HG03460 (cell line): ENCODE results near the gene UBE2H.
A peak's percentile ranks its signal among the peaks of the same experiment; 100 is the strongest.

ENCODE experiments used
- ATAC-seq: cut with Tn5 transposase; IDR thresholded peaks from one replicate; pipeline ENCODE4 v1.9.1; 2021; ENCODE audit not compliant: unreplicated experiment

Gene UBE2H

GRCh38 chr7:129950933-129951225 lies 1.9 kb downstream of the UBE2H start:
- ATAC-seq, result no peak

DNA sequence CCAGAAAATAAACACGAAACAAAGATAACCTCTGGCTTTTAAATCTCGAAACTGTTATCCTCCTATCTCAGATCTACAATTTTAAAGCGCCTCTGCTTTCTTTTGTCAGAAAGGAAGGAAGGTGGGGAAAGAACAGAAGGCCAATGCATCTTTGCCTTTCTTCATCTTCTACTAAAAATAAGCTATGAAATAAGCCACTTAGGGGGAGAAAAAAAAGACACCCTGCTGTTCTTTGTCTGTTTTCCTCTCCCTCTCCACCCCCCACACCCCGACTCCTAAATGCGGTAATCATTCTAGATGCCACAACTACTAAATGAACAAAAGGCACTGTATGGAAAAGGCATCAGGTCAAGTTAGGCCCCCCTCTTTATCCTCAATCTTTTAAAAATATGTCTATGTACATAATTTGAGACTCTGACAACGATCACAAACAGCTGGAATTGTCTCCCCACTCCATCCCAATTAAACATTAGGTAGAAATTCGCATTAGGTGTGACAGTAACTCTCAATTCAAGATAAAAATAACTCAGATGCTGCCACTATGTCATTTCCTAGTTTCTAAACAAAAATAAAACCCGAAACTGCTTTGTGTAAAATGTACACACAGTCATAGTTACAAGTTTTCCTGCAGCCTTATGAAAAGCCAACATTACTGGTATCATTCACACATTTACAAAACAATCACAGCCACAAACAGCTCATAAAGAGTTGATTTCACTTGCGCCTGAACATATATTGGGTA lies 2.4 kb downstream of the UBE2H start:
- ATAC-seq, result no peak

GRCh38 chr7:129949292-129950133 lies 3.2 kb downstream of the UBE2H start:
- peak; percentile 13 for ATAC-seq

- peak; percentile 60 for ATAC-seq
Observed at GRCh38 chr7:129948877-129949291, 3.9 kb downstream of the UBE2H start.

DNA sequence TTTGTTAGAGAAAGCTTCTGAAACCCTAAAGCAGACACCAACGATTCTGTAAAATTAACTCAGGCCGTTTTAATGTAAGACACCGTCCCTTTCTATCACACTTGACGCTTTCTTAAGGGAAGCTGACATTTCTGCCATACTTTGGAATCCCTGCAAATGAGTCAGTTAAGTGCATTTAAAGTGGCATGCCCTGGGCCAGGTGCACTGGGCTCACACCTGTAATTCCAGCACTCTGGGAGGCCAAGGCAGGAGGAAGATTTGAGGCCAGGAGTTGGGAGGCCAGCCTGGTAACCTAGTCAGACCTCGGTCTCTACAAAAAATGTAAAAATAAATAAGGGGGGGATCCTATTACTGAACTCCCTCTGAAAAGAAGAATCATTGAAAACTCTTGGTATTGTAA lies 4.4 kb downstream of the UBE2H start:
- no peak for ATAC-seq

- ATAC-seq, result no peak
Observed at GRCh38 chr7:129947701-129948100, 5.1 kb downstream of the UBE2H start.

DNA sequence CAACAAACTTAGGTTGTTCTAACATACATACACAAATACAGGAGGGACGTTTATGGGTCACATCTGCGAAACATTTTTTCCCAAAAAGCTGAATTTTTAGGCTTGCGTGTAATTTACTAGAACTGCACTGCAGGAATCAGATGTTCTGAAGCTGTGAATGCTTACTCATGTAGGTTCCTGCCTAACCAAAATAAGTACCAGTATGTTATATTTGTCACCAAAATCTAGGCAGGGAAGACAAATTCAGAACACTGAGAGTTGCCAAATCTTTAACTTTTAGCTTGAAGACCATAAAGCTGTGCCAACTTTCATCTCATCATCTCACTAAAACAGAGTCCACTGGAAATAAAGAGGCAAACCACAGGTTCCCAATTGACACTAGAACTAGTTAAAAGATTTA lies 5.7 kb downstream of the UBE2H start:
- no peak for ATAC-seq

- ATAC-seq, result no peak
Observed at GRCh38 chr7:129946282-129946681, 6.5 kb downstream of the UBE2H start.

DNA sequence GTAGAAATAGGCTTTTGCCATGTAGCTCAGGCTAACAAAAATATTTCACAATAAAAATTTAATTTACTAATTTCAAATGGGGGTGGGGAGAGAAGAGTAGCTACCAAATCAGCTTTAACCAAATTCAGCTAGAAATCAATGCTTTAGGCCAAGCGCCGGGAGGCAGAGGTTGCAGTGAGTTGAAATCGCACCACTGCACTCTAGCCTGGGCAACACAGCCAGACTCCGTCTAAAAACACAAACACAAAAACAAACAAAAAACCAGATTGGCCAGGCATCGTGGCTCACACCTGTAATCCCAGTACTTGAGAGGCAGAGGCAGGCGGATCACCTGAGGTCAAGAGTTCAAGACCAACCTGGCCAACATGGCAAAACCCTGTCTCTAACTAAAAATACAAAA lies 9.4 kb downstream of the UBE2H start:
- no peak for ATAC-seq

DNA sequence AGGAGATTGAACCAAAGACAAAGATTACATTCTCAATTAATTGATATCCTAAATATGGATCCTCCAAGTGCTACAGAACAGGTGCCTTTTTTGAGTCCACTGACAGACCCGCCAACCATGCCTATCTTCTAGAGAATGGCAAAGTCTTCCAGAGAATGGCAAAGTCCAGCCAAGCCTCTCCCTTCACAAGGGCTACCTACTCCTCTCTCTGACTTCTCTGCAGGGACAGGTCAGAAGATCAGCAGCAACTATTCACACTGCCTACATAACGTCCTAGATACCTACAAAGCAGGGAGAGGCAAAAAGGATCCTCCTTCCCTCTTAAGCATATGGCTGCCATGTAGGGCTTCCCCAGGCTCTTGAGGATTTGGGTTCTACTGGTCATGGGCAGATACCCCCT lies 12.4 kb downstream of the UBE2H start:
- ATAC-seq, result no peak

DNA sequence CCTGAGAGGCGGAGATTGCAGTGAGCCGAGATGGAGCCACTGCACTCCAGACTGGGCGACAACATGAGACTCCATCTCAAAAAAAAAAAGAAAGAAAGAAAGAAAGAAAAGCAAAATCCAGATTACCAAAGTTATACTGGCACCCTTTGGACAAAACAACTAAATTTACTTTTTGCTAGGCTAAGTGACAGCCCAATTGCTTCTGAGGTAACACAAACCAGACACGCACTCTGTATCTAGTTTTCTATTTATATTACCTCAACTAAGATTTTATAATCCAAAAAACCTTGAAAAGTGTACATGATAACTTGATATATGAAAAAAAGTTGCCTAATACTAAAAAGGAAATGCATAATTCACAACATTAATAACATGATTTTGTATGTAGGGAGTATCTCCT lies 12.9 kb downstream of the UBE2H start:
- ATAC-seq, result no peak

- ATAC-seq, result no peak
Observed at GRCh38 chr7:129933627-129934026, 19.1 kb downstream of the UBE2H start.

GRCh38 chr7:129926618-129927017 lies 26.1 kb downstream of the UBE2H start:
- ATAC-seq, result no peak

DNA sequence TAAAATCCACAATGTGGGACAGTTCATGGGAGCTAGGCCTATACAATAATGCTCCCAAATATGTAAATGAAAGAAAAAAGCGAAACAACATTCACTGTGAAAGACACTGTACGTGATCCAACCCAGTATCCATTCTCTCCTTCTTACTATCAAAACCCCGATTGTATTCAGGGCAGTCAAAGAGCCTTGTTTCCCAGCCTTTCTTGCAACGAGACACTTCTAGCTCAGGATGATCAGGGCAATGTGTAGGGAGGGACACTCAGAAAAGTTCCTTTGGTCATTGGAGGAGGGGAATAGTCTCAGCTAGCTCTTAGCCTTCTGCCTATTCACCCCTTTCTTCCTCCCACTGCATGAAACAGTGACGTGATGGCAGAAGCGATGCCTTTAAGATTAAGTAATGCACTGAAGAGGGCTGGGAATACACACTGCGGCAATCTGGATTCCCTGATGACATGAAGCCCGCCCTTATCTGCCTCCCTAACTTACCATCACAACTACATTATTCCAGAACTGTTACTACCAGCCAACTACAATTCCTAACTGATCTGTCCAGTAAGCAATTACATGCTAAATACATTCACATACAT lies 27.3 kb downstream of the UBE2H start:
- ATAC-seq, result no peak

DNA sequence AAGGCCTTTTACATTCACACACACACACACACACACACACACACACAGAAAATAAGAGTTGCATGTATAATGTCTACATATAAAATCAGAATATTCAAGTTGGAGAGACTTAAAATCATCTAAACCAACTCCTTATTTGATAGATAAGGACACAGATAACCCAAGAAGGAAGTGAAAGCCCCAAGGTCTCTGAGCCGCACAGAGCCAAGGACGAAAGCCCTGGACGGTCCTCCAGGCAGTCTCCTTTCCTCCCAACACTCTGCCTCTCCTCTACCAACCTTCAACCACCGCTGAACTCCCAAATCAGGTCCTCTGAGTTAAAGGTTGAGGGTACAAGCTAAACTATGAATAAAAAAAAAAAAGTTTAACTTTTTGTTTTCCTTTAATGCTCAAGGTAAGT lies 28.2 kb downstream of the UBE2H start:
- no peak for ATAC-seq

GRCh38 chr7:129923709-129924108 lies 29.1 kb downstream of the UBE2H start:
- peak; percentile 35 for ATAC-seq

GRCh38 chr7:129919492-129919891 lies 33.3 kb downstream of the UBE2H start:
- ATAC-seq, result no peak

GRCh38 chr7:129918922-129919321 lies 33.8 kb downstream of the UBE2H start:
- no peak for ATAC-seq

DNA sequence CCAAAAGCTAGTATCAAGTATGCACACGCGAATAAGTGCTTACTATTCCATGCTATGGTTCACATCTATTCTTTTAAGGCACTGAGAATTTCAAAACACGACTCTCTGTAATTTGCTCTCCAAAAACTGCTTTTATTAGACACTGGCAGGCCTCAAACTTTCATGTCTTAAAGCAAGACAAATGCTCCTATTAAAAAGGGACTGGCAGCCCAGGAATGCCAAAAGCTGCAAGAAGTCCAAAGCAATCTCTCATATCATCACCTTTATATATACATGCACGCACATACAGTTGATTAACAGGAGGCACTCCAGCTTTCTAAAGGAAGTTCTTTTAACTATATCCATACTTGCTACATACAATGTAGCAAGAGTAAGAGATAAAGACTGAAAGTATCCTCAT lies 34.8 kb downstream of the UBE2H start:
- no peak for ATAC-seq

DNA sequence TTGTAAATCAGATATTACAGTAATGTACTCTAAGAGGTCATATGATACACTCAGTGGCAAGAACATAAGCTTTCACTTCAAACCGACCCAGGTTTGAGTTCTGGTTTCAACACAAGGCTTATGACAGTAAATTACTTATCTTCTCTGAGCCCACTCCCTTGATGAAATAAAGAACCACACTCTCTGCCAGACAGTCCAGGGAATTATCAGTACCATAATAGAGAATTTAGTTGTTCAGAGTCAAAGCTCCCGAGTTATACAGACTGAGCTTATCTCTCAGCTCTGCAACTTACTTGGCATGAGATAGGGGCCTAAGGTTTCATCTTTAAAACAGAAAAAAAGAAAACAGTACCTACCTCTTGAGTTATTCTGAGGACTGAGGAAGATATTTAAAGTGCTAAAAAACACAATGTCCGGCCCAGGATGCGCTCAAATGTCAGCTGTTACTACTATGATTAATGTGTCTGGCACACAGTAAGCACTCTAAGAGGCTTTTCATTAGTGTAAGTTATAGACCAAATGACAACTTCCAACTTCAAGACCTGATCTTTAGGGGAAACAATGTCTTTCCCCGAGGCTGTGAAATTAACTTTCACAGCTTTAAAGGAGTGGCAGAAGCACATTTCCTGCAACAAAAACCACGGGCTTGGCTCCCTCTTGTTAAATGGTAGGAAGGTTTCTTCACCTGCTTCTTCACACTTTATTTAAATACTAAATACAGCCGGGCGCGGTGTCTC lies 38.1 kb downstream of the UBE2H start:
- ATAC-seq, result no peak

DNA sequence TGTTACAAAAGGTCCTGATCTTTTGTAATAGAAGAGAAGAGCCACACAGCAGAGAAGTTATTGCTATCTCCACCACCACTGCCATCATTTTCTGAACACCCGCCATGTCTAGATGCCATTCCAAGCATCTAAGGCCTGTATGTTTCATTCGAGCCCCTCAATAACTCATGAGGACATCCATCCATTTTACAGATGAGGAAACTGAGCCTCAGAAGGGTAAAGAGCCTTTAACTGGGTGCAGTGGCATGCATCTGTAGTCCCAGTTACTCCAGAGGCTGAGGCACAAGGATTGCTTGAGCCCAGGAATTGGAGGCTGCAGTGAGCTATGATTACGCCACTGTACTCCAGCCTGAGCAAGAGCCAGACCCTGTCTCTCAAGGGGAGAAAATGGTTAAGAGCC lies 39.3 kb downstream of the UBE2H start:
- no peak for ATAC-seq

GRCh38 chr7:129911790-129912189 lies 41.0 kb downstream of the UBE2H start:
- ATAC-seq, result no peak
